H9 (cell line): ENCODE data around the gene GRIN2A. TPM values are rescaled to one million over a fixed set of nuclear protein-coding genes. Genes with fewer than 3 reads are reported as not detected.

Experiments used
- DNase-seq: peaks from one replicate; pipeline ENCODE4 v3.0.0-alpha.2; 2017
- H2AFZ ChIP-seq: one replicate; pipeline ENCODE4 v1.6.1; 2013; ENCODE audit warnings: mild to moderate bottlenecking, low read length, control low read depth, moderate library complexity
- H2AK5ac ChIP-seq: 2 replicates; pipeline ENCODE4 v1.6.1; 2013; ENCODE audit warnings: low read length, control low read depth, mixed read lengths; ENCODE audit not compliant: insufficient read length
- H2BK120ac ChIP-seq: one replicate; pipeline ENCODE4 v1.6.1; 2013; ENCODE audit warnings: low read depth, mild to moderate bottlenecking, low read length, control low read depth, inconsistent platforms; ENCODE audit not compliant: poor library complexity, severe bottlenecking
- H2BK12ac ChIP-seq: 2 replicates; pipeline ENCODE4 v1.6.1; 2013; ENCODE audit warnings: low read length, control low read depth, mixed read lengths, low read depth; ENCODE audit not compliant: insufficient read length
- H2BK15ac ChIP-seq: 2 replicates; pipeline ENCODE4 v1.6.1; 2013; ENCODE audit warnings: low read depth, low read length, control low read depth
- H2BK20ac ChIP-seq: one replicate; pipeline ENCODE4 v1.6.1; 2013; ENCODE audit warnings: low read depth, mild to moderate bottlenecking, low read length, control low read depth, inconsistent platforms; ENCODE audit not compliant: poor library complexity, severe bottlenecking
- H2BK5ac ChIP-seq: 2 replicates; pipeline ENCODE4 v1.6.1; 2013; ENCODE audit warnings: low read length, control low read depth, mixed read lengths; ENCODE audit not compliant: insufficient read length
- H3K14ac ChIP-seq: 2 replicates; pipeline ENCODE4 v1.6.1; 2013; ENCODE audit warnings: low read length, control low read depth; ENCODE audit not compliant: insufficient read depth
- H3K18ac ChIP-seq: 2 replicates; pipeline ENCODE4 v1.6.1; 2013; ENCODE audit warnings: low read depth, mild to moderate bottlenecking, mixed read lengths, low read length, control low read depth; ENCODE audit not compliant: insufficient read length
- H3K23ac ChIP-seq: 2 replicates; pipeline ENCODE4 v1.6.1; 2013; ENCODE audit warnings: low read length, control low read depth, mixed read lengths, low read depth; ENCODE audit not compliant: insufficient read length
- H3K23me2 ChIP-seq: 2 replicates; pipeline ENCODE4 v1.6.1; 2013; ENCODE audit warnings: low read depth, mild to moderate bottlenecking, mixed read lengths, low read length, control low read depth; ENCODE audit not compliant: insufficient read length, poor library complexity, severe bottlenecking
- H3K27ac ChIP-seq: 2 replicates; pipeline ENCODE4 v1.5.1; 2013; ENCODE audit warnings: low read length, control low read depth, mixed read lengths, low read depth; ENCODE audit not compliant: insufficient read length
- H3K27me3 ChIP-seq: 2 replicates; pipeline ENCODE4 v1.6.1; 2013; ENCODE audit warnings: low read length, control low read depth, inconsistent platforms; ENCODE audit not compliant: insufficient read depth
- H3K4ac ChIP-seq: 2 replicates; pipeline ENCODE4 v1.6.1; 2013; ENCODE audit warnings: low read depth, mild to moderate bottlenecking, control low read depth, inconsistent platforms, low read length, moderate library complexity
- H3K4me1 ChIP-seq: 2 replicates; pipeline ENCODE4 v1.6.1; 2013; ENCODE audit warnings: low read length, control low read depth, inconsistent platforms; ENCODE audit not compliant: insufficient read depth
- H3K4me2 ChIP-seq: 2 replicates; pipeline ENCODE4 v1.6.1; 2013; ENCODE audit warnings: low read length, control low read depth, mixed read lengths; ENCODE audit not compliant: insufficient read length, insufficient read depth
- H3K56ac ChIP-seq: 2 replicates; pipeline ENCODE4 v1.6.1; 2013; ENCODE audit warnings: low read depth, mild to moderate bottlenecking, mixed read lengths, low read length, control low read depth; ENCODE audit not compliant: insufficient read length
- H3K79me1 ChIP-seq: 2 replicates; pipeline ENCODE4 v1.6.1; 2013; ENCODE audit warnings: low read depth, mild to moderate bottlenecking, moderate library complexity, low read length, control low read depth, inconsistent platforms; ENCODE audit not compliant: insufficient read depth, poor library complexity, severe bottlenecking
- H3K79me2 ChIP-seq: 2 replicates; pipeline ENCODE4 v1.6.1; 2013; ENCODE audit warnings: low read length, control low read depth, inconsistent platforms; ENCODE audit not compliant: insufficient read depth
- H3K9ac ChIP-seq: 2 replicates; pipeline ENCODE4 v1.6.1; 2013; ENCODE audit warnings: low read length, control low read depth, mixed read lengths; ENCODE audit not compliant: insufficient read length; ENCODE audit errors: extremely low read depth
- H3K9me3 ChIP-seq: one replicate; pipeline ENCODE4 v1.6.1; 2013; ENCODE audit warnings: low read depth, low read length, inconsistent platforms; ENCODE audit not compliant: control insufficient read depth
- H3T11ph ChIP-seq: one replicate; pipeline ENCODE4 v1.6.1; 2013; ENCODE audit warnings: mild to moderate bottlenecking, low read length, control low read depth, inconsistent platforms
- H4K20me1 ChIP-seq: one replicate; pipeline ENCODE4 v1.6.1; 2013; ENCODE audit not compliant: control insufficient read depth, insufficient read length, insufficient read depth
- H4K5ac ChIP-seq: 2 replicates; pipeline ENCODE4 v1.6.1; 2013; ENCODE audit warnings: low read depth, mild to moderate bottlenecking, mixed read lengths, low read length, control low read depth; ENCODE audit not compliant: insufficient read length
- H4K8ac ChIP-seq: replicated peaks from 2 replicates; pipeline ENCODE4 v1.6.1; 2013; ENCODE audit warnings: low read length, control low read depth, mixed read lengths, low read depth; ENCODE audit not compliant: insufficient read length
- H4K91ac ChIP-seq: 2 replicates; pipeline ENCODE4 v1.6.1; 2013; ENCODE audit warnings: low read depth, mild to moderate bottlenecking, moderate library complexity, mixed read lengths, low read length, control low read depth; ENCODE audit not compliant: insufficient read length
- H3K27ac Mint-ChIP-seq, 3 experiments: 2 replicates in 2 of 3; 3 replicates in 1 of 3; pipeline ENCODE4 v1.8.0; 2020 to 2021; ENCODE audit warnings: mixed read lengths in 3 of 3, mild to moderate bottlenecking in 1 of 3, moderate library complexity in 1 of 3
- H3K27me3 Mint-ChIP-seq: 2 replicates; pipeline ENCODE4 v1.8.0; 2021; ENCODE audit warnings: low read depth, mild to moderate bottlenecking, moderate library complexity, mixed read lengths
- H3K36me3 Mint-ChIP-seq, 3 experiments: 2 replicates in 2 of 3; 3 replicates in 1 of 3; pipeline ENCODE4 v1.8.0; 2020 to 2021; ENCODE audit warnings: low read depth in 3 of 3, mixed read lengths in 3 of 3; ENCODE audit not compliant: insufficient read depth in 1 of 3
- H3K4me1 Mint-ChIP-seq, 2 experiments: 2 replicates each; pipeline ENCODE4 v1.8.0; 2020; ENCODE audit warnings: mixed read lengths in 2 of 2
- H3K4me3 Mint-ChIP-seq, 2 experiments: 2 replicates in 1 of 2; 3 replicates in 1 of 2; pipeline ENCODE4 v1.8.0; 2020 to 2021; ENCODE audit warnings: mild to moderate bottlenecking in 2 of 2, mixed read lengths in 2 of 2, moderate library complexity in 1 of 2
- H3K9me3 Mint-ChIP-seq, 2 experiments: 2 replicates in 1 of 2; 3 replicates in 1 of 2; pipeline ENCODE4 v1.8.0; 2020; ENCODE audit warnings: mild to moderate bottlenecking in 2 of 2, mixed read lengths in 2 of 2, moderate library complexity in 1 of 2
- CTCF ChIP-seq: fragments of 200-600 bp; sonication (generic); conservative IDR thresholded peaks from 3 replicates; pipeline ENCODE4 v1.8.0; 2021; ENCODE audit warnings: antibody characterized with exemption, mild to moderate bottlenecking
- WGBS: extraction: QIAGEN DNeasy Blood & Tissue Kit; methylation state at CpG from one replicate; pipeline ENCODE4 v1.1.7; 2013; ENCODE audit warnings: missing lambda C conversion rate, low lambda C conversion rate, mixed read lengths; ENCODE audit not compliant: insufficient read length; ENCODE audit errors: extremely low coverage; 5-methylcytosine and 5-hydroxymethylcytosine counted together
- total RNA-seq: library from RNA; stranded (reverse); gene quantifications from 2 replicates; pipeline ENCODE4 v1.2.1, GENCODE V29; 2021

GRIN2A gene
- total RNA-seq, 1 experiment from 2014 or later: 1.5 TPM

- H4K8ac ChIP-seq: no peak overlapping the region
- Mint-ChIP-seq H3K4me1 (no peaks in the 10 kb centered on the region), H3K27me3 (no peaks in the 10 kb centered on the region), H3K36me3 (no peaks in the 10 kb centered on the region), H3K9me3 (no peaks in the 10 kb centered on the region), H3K4me3 (no peak overlapping the region), H3K27ac (no peak overlapping the region)
- no peak overlapping the region for H3K4me2 ChIP-seq
- no peak overlapping the region for H2AFZ ChIP-seq
- no peak overlapping the region for H3K23ac ChIP-seq
- H3K18ac ChIP-seq: no peak overlapping the region
- no peaks in the 10 kb centered on the region for H3K9me3 ChIP-seq
- no peak overlapping the region for H2BK12ac ChIP-seq
- no peaks in the 10 kb centered on the region for H4K20me1 ChIP-seq
- H4K91ac ChIP-seq: no peak overlapping the region
- H3K27ac ChIP-seq: no peak overlapping the region
- no peak for DNase-seq
- H3K79me2 ChIP-seq: no peaks in the 10 kb centered on the region
- no peaks in the 10 kb centered on the region for H3K4me1 ChIP-seq
- no peak overlapping the region for H2AK5ac ChIP-seq
- no peaks in the 10 kb centered on the region for H3K27me3 ChIP-seq
- no peak overlapping the region for H4K5ac ChIP-seq
- no peak overlapping the region for H3K9ac ChIP-seq
- no peak overlapping the region for H3K14ac ChIP-seq
- no peak overlapping the region for H2BK20ac ChIP-seq
- no peak overlapping the region for H2BK120ac ChIP-seq
- H3K23me2 ChIP-seq: no peaks in the 10 kb centered on the region
- no peaks in the 10 kb centered on the region for H3K79me1 ChIP-seq
- H3T11ph ChIP-seq: no peak overlapping the region
- no peak overlapping the region for H3K4ac ChIP-seq
- no peak overlapping the region for H2BK15ac ChIP-seq
- H2BK5ac ChIP-seq: no peak overlapping the region
- no CpG with 5 or more reads among the region's 4 CpGs for WGBS
- no peak for TF ChIP-seq CTCF
- no peak overlapping the region for H3K56ac ChIP-seq
Observed at GRCh38 chr16:10150906-10151305, 31.3 kb downstream of the GRIN2A start.
